HG03558 (cell line): ENCODE measurements around the gene KRCC1.

Experiments used
- ATAC-seq: cut with Tn5 transposase; IDR thresholded peaks from one replicate; pipeline ENCODE4 v1.9.1; 2021; ENCODE audit warnings: moderate number of reproducible peaks; ENCODE audit not compliant: unreplicated experiment; ENCODE audit errors: extremely low read depth

Gene KRCC1

DNA sequence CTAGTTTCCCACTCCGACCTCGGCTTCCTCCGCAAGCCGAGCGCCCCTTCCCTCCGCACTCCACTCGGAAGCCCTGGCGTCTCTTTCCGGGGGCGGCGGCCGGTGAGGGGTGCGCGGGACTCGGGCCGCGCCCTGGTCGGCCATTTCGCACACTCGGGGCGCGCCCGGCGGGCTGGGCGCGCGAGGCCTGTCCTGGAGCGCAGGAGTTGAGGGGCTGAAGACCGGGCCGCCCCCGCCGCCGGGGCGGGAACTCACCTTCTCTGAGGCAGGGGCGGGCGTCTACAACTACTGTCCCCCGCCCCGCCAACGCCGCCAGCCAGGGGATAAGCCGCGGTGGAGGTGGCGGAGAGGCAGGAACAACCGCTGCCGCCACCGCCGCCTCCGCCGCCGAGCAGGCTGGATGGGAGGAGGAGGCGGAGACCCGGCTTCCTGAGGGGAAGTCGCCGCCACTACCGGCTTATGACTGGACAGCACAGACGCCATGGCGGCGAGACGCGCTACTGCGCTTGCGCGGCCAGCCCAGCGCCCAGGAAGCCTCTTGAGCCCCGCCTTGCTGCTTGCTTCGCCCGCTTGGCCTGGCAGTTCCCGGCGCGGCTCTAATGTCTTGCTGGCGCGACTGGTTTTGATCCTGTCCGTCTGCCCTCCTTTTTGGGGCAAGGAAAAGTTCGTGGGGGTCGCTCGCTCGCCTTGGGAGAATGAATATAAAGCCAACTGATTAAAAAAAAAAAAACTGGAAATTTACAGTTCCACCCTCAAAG is at the start of gene KRCC1:
KRCC1 (minus strand) TSS at position 413 of the 758 bp plus-strand sequence. CDS start 27,220 bp downstream, outside the sequence.
- peak; percentile 84 for ATAC-seq

DNA sequence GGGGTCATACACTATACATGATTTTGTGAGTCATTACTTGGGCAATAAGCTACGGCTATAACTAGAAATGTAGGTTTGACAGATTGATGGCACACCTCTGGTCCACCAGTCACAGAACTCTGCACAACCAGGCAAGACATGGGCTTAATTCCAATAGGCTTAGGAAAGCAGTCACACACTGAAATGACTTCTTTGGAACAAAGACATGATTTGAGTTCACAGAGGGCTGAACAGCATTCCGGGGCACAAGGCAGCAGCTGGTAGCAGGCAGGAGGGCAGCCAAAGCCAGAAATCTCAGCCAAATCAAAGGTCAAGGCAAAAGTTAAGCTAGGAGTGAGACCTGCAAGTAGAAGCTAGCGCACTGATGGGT is 44.9 kb upstream of the KRCC1 start:
- ATAC-seq: no peak

DNA sequence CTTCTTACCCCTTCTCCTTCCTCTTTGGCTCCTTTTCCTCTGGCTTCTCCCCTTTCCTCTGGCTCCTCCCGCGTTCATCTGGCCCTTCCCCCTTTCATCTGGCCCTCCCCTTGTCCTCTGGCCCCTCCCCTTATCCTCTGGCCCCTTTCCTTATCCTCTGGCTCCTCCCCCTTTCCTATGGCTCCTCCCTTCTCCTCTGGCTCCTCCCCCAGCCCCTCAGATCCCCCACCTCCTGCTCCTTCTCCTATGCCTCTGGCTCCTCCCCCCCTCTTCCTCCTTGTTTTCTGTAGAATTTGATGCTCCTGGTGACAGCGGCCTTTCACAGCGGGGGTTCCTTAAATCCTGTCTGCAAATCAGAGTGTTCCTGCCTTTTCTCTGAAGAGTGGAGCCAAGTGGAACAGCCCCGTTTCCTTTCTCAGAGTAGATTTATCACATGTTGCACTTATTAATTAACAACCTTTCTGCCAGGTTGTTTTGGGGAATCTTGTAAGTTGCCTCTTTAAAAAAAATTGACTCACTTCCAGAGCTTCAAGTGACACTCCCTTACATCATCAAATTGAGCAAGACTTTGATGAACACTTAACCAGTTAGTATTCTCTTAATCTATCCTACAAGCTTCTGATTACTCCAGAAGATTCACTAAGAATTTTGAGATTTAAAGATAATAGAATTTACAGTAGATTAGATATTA is 44.4 kb upstream of the KRCC1 start:
- no peak for ATAC-seq

- no peak for ATAC-seq
These were observed 42.9 kb upstream of the KRCC1 start for GRCh38 chr2:88098558-88098900.

DNA sequence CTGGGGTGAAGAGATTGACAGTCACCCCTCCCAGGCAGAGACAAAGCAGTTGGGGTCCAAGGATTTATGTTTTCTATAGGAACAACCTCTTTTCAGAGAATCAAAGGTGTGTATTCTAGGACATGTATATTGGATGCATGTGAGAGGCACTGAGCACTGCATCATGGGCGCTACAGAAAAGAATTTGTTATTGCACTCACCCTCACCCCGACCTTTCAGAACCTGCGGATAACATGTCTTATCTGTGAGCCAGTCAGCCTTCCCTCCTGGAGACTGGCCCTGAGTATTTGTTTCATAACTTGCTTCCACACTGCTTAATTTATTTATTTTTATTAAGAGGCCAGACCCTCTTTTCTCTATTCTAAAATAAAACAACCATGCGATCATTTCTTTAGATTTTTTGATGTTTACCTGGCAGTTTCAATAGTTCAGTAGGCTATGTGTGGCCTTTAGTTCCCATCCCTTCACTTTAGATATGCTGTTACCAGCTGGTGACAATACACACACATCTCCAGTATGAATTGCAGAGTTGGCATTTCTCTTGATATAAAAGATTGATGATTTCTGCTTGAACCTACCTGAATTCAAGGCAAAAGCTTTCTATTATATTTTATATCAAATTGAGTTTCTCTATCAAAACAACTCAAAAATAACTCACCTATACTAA is 42.4 kb upstream of the KRCC1 start:
- ATAC-seq: no peak

- no peak for ATAC-seq
These were observed 41.6 kb upstream of the KRCC1 start for GRCh38 chr2:88097192-88097591.

- no peak for ATAC-seq
These were observed 41.1 kb upstream of the KRCC1 start for GRCh38 chr2:88096708-88097107.

DNA sequence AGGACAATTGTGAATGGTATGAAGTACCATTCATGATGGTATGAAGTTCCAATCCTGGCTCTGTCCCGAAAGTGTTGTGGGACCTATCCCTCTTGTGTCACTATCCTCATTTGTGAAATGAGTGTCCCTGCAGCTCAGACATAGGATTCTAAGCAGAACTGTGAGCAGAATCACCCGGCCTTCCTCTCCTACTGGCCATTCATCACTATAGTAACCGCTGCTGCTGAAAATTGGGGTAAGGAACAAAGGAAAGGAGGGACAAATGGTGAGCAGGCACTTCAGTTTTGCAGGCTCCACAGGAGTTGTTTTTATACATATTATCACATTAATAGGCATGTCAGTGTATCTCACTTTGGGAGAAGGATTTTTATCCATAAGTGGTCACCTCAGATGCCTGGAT is 39.4 kb upstream of the KRCC1 start:
- ATAC-seq: no peak

- ATAC-seq: no peak
These were observed 37.2 kb upstream of the KRCC1 start for GRCh38 chr2:88092773-88093172.

DNA sequence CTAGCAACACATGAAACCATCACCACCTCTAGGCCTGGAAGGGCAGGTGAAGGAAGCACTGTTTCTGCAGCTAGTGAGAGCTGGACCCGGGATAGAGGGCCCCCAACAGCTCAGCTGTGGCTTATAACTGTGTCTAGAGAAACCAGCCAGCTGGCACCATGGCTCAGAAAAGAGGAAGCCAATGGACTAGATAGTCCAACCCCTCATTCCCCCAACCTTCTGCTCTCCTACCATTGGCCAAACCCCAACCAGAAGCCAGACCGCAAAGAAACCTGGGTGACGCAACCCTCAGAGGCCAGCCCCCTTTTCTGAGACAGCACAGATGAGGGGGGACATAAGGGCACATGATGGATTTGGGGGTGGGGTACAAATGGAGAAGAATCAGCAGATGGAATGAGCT is 36.4 kb upstream of the KRCC1 start:
- no peak for ATAC-seq

- ATAC-seq: no peak
These were observed 35.1 kb upstream of the KRCC1 start for GRCh38 chr2:88090446-88091283.

DNA sequence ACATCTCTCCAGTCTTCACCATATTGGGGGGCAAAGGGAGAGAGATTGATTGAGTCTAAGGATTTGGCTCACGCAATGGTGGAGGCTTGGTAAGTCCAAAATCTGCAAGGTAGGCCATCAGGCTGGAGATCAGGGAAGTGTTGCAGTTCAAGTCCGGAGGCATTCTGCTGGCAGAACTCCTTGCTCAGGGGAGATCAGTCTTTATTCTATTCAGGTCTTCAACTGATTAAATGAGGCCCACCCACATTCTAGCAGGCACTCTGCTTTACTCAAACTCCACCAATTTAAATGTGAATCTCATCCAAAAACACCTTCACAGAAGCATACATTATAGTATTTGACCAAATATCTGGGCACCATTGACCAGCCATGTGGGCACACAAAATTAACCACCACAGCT is 33.4 kb upstream of the KRCC1 start:
- ATAC-seq: no peak

GRCh38 chr2:88087763-88088162 is 32.2 kb upstream of the KRCC1 start:
- no peak for ATAC-seq

GRCh38 chr2:88087073-88087472 is 31.5 kb upstream of the KRCC1 start:
- ATAC-seq: no peak

GRCh38 chr2:88086401-88086800 is 30.8 kb upstream of the KRCC1 start:
- no peak for ATAC-seq

DNA sequence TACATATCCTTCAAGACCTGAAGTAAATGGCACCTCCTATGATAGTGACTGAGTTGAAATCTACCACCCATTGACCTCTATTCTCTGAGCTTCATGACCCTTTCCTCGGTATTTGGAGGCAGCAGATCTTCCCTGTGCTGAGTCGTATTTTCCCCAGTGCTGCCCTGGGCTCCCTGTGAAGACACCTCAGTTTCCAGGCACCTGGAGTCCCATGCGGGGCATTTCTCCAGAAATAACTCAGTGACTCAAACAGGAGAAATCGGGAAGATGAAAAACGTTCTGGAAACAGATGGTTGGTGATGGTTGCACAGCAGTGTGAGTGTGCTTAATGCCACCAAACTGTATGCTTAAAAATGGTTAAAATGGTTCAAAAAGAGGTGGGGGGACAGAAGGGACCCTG is 30.0 kb upstream of the KRCC1 start:
- ATAC-seq: no peak

DNA sequence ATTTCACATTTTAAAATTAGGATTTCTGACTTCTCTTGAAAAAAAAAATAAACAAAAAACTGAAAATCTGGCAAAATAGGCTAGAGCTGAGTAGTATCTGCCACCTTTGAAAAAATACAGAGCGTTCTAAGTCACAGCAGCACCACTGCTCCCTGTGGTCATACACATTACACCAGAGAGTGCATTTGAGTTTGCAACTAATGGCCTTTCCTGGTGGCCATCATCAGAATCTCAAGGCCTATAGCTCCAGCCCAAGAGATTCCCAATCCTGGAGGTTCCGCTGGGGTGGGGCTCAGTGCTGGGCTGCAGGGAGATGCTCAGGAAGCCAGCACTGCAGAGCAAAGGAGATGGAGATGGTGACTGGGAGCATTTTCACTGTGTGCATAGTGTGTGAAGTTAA is 29.5 kb upstream of the KRCC1 start:
- ATAC-seq: no peak

GRCh38 chr2:88082781-88083180 is 27.2 kb upstream of the KRCC1 start:
- ATAC-seq: no peak

GRCh38 chr2:88081924-88082608 is 26.5 kb upstream of the KRCC1 start:
- ATAC-seq: no peak

DNA sequence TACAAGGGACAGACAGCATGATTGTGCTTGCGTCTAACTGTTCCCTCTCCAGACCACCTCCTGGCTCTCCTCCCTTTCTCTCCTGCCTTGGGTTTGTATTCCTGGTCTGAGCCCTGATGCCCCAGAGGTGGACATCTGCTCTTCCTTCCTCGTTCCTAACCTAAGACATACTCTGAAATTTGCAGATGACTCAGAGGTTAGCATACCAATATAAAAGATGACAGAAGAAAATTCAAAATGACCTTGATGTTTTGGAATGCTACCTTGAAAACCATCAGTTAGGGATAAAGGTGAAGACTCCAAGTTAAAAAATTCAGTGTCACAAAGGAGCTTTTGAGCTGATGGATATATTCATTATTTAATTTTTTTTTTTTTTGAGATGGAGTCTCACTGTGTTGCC is 25.0 kb upstream of the KRCC1 start:
- no peak for ATAC-seq
